Activated CD8-positive, alpha-beta T cell treated with anti-CD3 and anti-CD28 coated beads for 36 hours (primary cell): ENCODE measurements around the gene CAMSAP2. TPM values are rescaled to one million over a fixed set of nuclear protein-coding genes. Genes with fewer than 3 reads are reported as not detected.

ENCODE experiments used
- ATAC-seq: fragments of 200-7000 bp; cut with Tn5 transposase; one replicate; pipeline ENCODE4 v1.10.0; 2021; ENCODE audit warnings: mild to moderate bottlenecking, moderate library complexity
- CTCF ChIA-PET: fragments of 350-600 bp; sonication (Branson Sonifier 250); formaldehyde crosslinking; loops from one replicate; lab custom pipeline; 2021; ENCODE audit warnings: antibody characterized with exemption; lab: Charles Lee
- POLR2A ChIA-PET: fragments of 350-600 bp; sonication (Branson Sonifier 250); formaldehyde crosslinking; loops from one replicate; lab custom pipeline; 2021; ENCODE audit warnings: antibody characterized with exemption; lab: Charles Lee
- DNase-seq: peaks from one replicate; pipeline ENCODE4 v3.0.0-alpha.2; 2020
- H3K27ac Mint-ChIP-seq: one replicate; pipeline ENCODE4 v1.8.0; 2021; ENCODE audit warnings: mild to moderate bottlenecking, mixed read lengths
- H3K27me3 Mint-ChIP-seq: one replicate; pipeline ENCODE4 v1.8.0; 2021; ENCODE audit warnings: mixed read lengths
- H3K36me3 Mint-ChIP-seq: one replicate; pipeline ENCODE4 v1.8.0; 2021; ENCODE audit warnings: low read depth, mixed read lengths
- H3K4me1 Mint-ChIP-seq: one replicate; pipeline ENCODE4 v1.8.0; 2021; ENCODE audit warnings: low read depth, mixed read lengths
- H3K4me3 Mint-ChIP-seq: one replicate; pipeline ENCODE4 v1.8.0; 2021; ENCODE audit warnings: mild to moderate bottlenecking, moderate library complexity, mixed read lengths
- H3K9me3 Mint-ChIP-seq: one replicate; pipeline ENCODE4 v1.8.0; 2021; ENCODE audit warnings: mixed read lengths
- CTCF ChIP-seq: fragments of 200-600 bp; IDR thresholded peaks from one replicate; pipeline ENCODE4 v1.8.0; 2022; ENCODE audit warnings: antibody characterized with exemption, mild to moderate bottlenecking
- intact Hi-C: fragments of 100-400 bp; cut with micrococcal nuclease; formaldehyde crosslinking; loops from one replicate; pipeline ENCODE4 v1.10.0; 2022
- total RNA-seq, 2 experiments: library from RNA; stranded (reverse); gene quantifications; one replicate each; pipeline ENCODE4 v1.2.3, GENCODE V29; 2021

CAMSAP2 gene
- total RNA-seq, 2 experiments from 2014 or later, result 1.8 to 2.1 TPM

GRCh38 chr1:200906491-200906890 lies 167.8 kb downstream of the CAMSAP2 start:
- Mint-ChIP-seq H3K4me1 (peaks cover 11% of the 10 kb centered on the region), H3K4me3 (no peak overlapping the region), H3K36me3 (no peaks in the 10 kb centered on the region), H3K9me3 (no peaks in the 10 kb centered on the region), H3K27ac (no peak overlapping the region), H3K27me3 (peaks cover 10% of the 10 kb centered on the region)
- ChIA-PET CTCF (interaction anchor here (1.0 to 1.1 kb wide), 2 partner anchors 17 to 243 kb away, joined by 3 read pairs; no protein-coding TSS in a partner anchor), POLR2A (interaction anchor here (0.6 kb wide), 1 partner anchor 1431 kb away, joined by 3 read pairs; no protein-coding TSS in a partner anchor)
- intact Hi-C loops, result loop anchor here (5.0 kb wide), 1 partner anchor 39 kb away; no protein-coding TSS in a partner anchor
- ATAC-seq (no peak), DNase-seq (no peak)
- TF ChIP-seq CTCF, result no peak

- DNase-seq (no peak), ATAC-seq (no peak)
- intact Hi-C loops, result loop anchor here (5.0 kb wide), 1 partner anchor 40 kb away; no protein-coding TSS in a partner anchor
- CTCF ChIA-PET, result no interaction called here
- POLR2A ChIA-PET, result interaction anchor here (1.1 kb wide), 1 partner anchor 41 kb away, joined by 3 read pairs; no protein-coding TSS in a partner anchor
- H3K4me3 Mint-ChIP-seq, result no peak overlapping the region
- no peak for TF ChIP-seq CTCF
- H3K36me3 Mint-ChIP-seq, result no peaks in the 10 kb centered on the region
- peaks cover 8% of the 10 kb centered on the region for H3K27me3 Mint-ChIP-seq
- no peak overlapping the region for H3K27ac Mint-ChIP-seq
- H3K9me3 Mint-ChIP-seq, result no peaks in the 10 kb centered on the region
- peaks cover 11% of the 10 kb centered on the region for H3K4me1 Mint-ChIP-seq
Observed at GRCh38 chr1:200907611-200908097, 169.0 kb downstream of the CAMSAP2 start.

- no peak overlapping the region for H3K4me3 Mint-ChIP-seq
- DNase-seq, result no peak
- peaks cover 11% of the 10 kb centered on the region for H3K4me1 Mint-ChIP-seq
- H3K36me3 Mint-ChIP-seq, result no peaks in the 10 kb centered on the region
- H3K27ac Mint-ChIP-seq, result no peak overlapping the region
- H3K27me3 Mint-ChIP-seq, result peaks cover 8% of the 10 kb centered on the region
- ATAC-seq, result no peak
- TF ChIP-seq CTCF, result no peak
- ChIA-PET POLR2A (interaction anchor here (1.1 kb wide), 1 partner anchor 42 kb away, joined by 3 read pairs; no protein-coding TSS in a partner anchor), CTCF (no interaction called here)
- H3K9me3 Mint-ChIP-seq, result no peaks in the 10 kb centered on the region
- intact Hi-C loops, result loop anchor here (5.0 kb wide), 1 partner anchor 41 kb away; no protein-coding TSS in a partner anchor
Observed at GRCh38 chr1:200908191-200908868, 169.6 kb downstream of the CAMSAP2 start.

- TF ChIP-seq CTCF, result no peak
- H3K36me3 Mint-ChIP-seq, result no peaks in the 10 kb centered on the region
- ATAC-seq (no peak), DNase-seq (no peak)
- H3K9me3 Mint-ChIP-seq, result no peaks in the 10 kb centered on the region
- intact Hi-C loops, result loop anchor here (5.0 kb wide), 1 partner anchor 42 kb away; no protein-coding TSS in a partner anchor
- ChIA-PET CTCF (no interaction called here), POLR2A (interaction anchor here (1.1 kb wide), 1 partner anchor 51 kb away, joined by 3 read pairs; no protein-coding TSS in a partner anchor)
- peaks cover 11% of the 10 kb centered on the region for H3K4me1 Mint-ChIP-seq
- H3K4me3 Mint-ChIP-seq, result no peak overlapping the region
- peaks cover 8% of the 10 kb centered on the region for H3K27me3 Mint-ChIP-seq
- no peak overlapping the region for H3K27ac Mint-ChIP-seq
Observed at GRCh38 chr1:200909071-200909470, 170.4 kb downstream of the CAMSAP2 start.
